GM18511 (cell line): ENCODE measurements around the gene TMEM39B.

Source experiments
- ATAC-seq: cut with Tn5 transposase; IDR thresholded peaks from one replicate; pipeline ENCODE4 v1.9.1; 2021; ENCODE audit warnings: mild to moderate bottlenecking, moderate library complexity; ENCODE audit not compliant: unreplicated experiment

The TMEM39B gene

DNA sequence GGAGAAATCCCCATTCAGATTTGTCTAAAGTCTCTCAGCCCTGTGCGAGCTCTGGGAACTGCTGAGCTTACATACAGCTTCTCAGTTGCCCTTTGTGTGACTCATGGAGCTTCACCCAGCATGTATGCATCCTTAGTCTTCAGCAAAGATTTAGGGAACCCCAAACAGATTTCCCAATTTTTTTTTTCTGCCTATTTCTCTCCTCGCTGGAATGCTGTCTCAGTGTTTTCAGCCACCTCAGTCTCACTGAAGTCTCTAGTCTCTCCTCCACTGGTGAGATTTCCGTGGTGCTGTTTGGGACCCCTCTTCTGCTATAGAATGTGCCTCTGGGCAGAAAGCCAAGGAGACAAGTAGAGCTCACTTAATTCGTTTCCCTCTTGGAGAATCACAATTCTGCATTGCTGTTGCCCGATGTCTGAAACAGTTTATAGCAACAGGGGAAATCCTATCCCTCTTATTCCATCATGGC lies 78.6 kb downstream of the TMEM39B start:
- no peak for ATAC-seq
